GM12874 (cell line): ENCODE measurements around the gene RCAN1.

Source experiments
- TF ChIP-seq, protein P1 (sequence below): IDR thresholded peaks from 2 replicates; pipeline ENCODE4 v1.5.1; 2011; ENCODE audit warnings: low read depth, mild to moderate bottlenecking, control low read depth, low read length, moderate library complexity; ENCODE audit not compliant: insufficient read depth

RCAN1 gene

DNA sequence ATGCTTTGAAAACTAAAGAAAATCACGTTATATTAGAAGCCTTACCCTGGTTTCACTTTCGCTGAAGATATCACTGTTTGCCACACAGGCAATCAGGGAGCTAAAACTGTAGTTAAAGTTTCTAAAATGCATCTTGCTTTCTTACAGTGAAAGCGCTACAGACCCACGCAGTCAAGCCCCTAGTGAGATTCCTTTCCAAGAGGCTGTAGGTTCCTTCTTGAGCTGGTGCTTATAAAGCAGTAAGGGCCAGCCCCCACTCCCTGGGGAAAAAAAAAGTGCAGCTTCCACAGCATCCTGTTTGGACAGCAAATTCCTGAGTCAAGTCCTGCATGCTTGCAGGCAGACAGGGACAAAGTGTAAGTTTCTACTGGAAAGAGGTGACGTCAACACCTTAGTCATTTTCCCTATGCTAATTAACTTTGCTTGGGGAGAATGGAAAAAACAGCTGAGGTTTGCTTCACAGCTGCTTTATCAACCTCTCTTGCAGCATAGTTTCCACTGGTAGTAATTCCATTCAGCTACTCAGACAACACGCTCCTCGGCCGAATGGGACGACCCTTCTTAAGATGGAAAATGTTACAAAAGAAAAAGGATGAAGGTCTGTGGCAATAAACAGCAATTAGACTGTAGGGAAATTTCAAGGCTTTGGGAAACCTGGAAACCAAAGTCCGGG is 88.2 kb downstream of the RCAN1 start:
- TF ChIP-seq, protein P1, sequence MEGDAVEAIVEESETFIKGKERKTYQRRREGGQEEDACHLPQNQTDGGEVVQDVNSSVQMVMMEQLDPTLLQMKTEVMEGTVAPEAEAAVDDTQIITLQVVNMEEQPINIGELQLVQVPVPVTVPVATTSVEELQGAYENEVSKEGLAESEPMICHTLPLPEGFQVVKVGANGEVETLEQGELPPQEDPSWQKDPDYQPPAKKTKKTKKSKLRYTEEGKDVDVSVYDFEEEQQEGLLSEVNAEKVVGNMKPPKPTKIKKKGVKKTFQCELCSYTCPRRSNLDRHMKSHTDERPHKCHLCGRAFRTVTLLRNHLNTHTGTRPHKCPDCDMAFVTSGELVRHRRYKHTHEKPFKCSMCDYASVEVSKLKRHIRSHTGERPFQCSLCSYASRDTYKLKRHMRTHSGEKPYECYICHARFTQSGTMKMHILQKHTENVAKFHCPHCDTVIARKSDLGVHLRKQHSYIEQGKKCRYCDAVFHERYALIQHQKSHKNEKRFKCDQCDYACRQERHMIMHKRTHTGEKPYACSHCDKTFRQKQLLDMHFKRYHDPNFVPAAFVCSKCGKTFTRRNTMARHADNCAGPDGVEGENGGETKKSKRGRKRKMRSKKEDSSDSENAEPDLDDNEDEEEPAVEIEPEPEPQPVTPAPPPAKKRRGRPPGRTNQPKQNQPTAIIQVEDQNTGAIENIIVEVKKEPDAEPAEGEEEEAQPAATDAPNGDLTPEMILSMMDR: no peak

- TF ChIP-seq, protein P1: no peak
Observed at GRCh38 chr21:34526241-34526617, 88.7 kb downstream of the RCAN1 start.

DNA sequence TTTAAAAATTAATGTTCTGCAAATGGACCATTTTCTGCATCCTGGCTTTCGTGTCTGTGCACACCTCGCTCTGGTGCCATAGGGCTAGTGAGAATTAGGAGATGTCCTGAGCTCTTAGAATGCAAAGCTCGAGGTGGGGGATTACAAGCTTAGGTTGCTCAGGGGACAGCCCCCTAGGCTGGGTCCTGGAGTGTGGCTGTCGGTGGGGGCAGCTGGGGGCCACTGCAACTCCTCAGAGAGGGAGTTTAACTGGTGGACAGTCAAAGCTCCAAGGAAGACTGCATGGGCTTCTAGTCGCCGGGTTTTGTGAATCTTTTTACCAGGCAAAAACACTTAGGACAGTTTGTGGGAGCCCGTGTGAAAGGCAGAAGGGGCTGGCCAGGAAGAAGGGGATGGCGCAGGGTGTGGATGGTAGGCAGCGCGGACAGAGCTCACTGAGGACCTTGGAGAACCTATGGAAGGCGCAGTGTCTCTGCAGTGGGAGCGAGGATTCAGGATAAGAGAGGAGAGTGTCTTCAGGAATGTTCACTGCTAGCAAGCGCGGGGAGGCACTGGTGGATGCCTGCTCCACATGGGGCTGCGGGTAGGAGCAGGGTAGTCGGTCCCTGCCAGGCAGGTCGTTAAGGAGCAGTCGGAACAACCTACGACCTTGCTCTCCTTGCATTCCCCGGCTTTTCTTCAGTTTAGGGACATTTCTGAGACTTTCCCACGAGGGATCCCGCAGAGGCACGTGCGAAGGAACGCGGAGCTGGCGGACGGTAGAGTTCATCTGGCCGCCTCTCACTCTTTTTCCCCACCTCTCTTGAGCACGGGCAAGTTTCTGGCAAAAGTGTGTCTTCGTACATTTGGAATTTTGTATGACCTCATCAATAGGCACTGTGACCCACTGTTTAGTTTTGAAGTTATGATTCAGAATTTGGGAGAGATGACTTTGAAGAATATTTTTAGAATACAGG is 90.0 kb downstream of the RCAN1 start:
- TF ChIP-seq, protein P1: no peak

DNA sequence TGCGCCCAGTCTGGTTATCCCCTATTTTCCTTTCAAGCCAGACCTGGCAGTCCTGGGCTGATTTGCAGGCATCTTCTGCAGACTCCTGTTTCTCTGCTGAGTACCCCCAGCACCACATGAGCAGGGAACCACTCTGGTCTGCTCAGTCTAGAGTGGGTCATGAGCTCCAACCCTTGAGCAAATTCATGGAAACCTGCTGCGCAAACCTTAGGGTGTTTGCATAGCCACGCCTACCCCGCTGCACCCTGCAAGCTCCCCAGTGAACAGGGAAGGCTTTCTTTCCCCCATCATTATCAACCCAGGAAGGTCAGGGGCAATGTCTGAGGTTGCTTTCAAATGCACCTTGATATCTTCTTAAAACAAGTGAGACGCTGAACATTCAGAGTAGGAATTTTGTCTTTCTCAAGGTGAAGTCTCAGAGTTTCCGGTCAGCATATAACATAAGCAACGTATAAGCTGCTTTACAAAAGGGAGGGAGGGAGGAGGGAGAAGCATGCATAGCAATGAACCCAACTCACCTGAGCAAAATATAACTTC is 91.8 kb downstream of the RCAN1 start:
- TF ChIP-seq, protein P1: no peak

DNA sequence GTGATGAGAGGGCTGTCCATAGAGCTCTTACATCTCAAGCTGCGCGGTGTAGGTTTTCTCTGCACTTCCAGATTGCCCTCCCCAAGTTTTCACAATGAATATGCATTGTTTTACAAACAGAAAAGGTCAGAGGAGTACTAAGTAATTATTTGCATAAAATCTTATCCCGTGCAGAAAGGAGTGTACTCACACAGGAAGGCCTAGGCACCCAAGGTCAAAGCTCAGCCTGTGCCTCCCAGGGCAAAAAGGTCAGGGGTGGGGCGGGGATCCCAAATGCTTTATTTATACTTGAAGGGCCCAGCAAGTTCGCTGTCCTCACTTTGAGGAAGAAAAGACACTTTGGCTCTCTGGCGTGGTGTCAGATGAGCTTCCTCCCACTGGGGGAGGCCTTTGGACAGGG is 92.6 kb downstream of the RCAN1 start:
- TF ChIP-seq, protein P1: no peak

DNA sequence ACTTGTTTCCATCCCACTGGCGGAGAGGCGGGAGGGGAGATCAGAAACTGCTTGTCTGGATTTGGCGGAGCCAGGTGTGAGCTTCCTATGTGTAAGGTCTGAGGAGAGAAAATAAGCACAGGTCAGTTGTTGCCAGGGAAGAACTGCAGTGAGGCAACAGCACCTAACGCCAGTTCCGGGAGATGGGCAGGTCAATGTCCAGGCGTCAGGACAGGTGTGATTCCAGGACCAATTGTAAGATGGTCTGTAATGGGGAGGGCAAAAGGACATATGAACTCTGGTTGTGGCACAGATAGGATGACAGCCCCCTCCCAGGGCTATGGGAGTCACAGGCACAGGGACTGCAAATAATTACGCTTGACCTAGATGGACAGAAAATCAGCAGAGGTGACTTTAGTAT is 93.4 kb downstream of the RCAN1 start:
- TF ChIP-seq, protein P1: no peak

- TF ChIP-seq, protein P1: no peak
Observed at GRCh38 chr21:34520764-34521508, 94.0 kb downstream of the RCAN1 start.
